Transverse colon (tissue), 3 donors: ENCODE measurements around the gene LRP4.

ENCODE experiments used
- EP300 ChIP-seq: sonication (generic); formaldehyde crosslinking; IDR thresholded peaks from one replicate; pipeline ENCODE4 v1.6.1; 2017; ENCODE audit warnings: antibody characterized with exemption, low read depth
- POLR2A ChIP-seq: fragments of 450-650 bp; IDR thresholded peaks from one replicate; pipeline ENCODE4 v1.6.1; 2016; ENCODE audit warnings: antibody characterized with exemption, mild to moderate bottlenecking, moderate library complexity
- TF ChIP-seq, protein P1 (sequence below), 5 experiments: fragments of 200-600 bp in 3 of 5; fragments of 450-650 bp in 2 of 5; sonication (generic) in 3 of 5; IDR thresholded peaks; 1 replicate in 2 of 5; 2 replicates in 3 of 5; pipeline ENCODE4 v1.5.1; 2016 to 2017; ENCODE audit warnings: antibody characterized with exemption in 5 of 5, inconsistent platforms in 3 of 5, mild to moderate bottlenecking in 2 of 5, moderate library complexity in 1 of 5

- TF ChIP-seq, protein P1, sequence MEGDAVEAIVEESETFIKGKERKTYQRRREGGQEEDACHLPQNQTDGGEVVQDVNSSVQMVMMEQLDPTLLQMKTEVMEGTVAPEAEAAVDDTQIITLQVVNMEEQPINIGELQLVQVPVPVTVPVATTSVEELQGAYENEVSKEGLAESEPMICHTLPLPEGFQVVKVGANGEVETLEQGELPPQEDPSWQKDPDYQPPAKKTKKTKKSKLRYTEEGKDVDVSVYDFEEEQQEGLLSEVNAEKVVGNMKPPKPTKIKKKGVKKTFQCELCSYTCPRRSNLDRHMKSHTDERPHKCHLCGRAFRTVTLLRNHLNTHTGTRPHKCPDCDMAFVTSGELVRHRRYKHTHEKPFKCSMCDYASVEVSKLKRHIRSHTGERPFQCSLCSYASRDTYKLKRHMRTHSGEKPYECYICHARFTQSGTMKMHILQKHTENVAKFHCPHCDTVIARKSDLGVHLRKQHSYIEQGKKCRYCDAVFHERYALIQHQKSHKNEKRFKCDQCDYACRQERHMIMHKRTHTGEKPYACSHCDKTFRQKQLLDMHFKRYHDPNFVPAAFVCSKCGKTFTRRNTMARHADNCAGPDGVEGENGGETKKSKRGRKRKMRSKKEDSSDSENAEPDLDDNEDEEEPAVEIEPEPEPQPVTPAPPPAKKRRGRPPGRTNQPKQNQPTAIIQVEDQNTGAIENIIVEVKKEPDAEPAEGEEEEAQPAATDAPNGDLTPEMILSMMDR (IDR thresholded peaks at IDR 0.05): no peak
- TF ChIP-seq POLR2A: no peak
- TF ChIP-seq EP300: no peak
These were observed 2.4 kb upstream of the LRP4 start for GRCh38 chr11:46920755-46921154.
